Measurements from ENCODE around the gene METAP2. TPM values are rescaled to one million over a fixed set of nuclear protein-coding genes. Genes with fewer than 3 reads are reported as not detected.

Gene METAP2
- 87.6 and 110 TPM in 2 replicates for total RNA-seq

DNA sequence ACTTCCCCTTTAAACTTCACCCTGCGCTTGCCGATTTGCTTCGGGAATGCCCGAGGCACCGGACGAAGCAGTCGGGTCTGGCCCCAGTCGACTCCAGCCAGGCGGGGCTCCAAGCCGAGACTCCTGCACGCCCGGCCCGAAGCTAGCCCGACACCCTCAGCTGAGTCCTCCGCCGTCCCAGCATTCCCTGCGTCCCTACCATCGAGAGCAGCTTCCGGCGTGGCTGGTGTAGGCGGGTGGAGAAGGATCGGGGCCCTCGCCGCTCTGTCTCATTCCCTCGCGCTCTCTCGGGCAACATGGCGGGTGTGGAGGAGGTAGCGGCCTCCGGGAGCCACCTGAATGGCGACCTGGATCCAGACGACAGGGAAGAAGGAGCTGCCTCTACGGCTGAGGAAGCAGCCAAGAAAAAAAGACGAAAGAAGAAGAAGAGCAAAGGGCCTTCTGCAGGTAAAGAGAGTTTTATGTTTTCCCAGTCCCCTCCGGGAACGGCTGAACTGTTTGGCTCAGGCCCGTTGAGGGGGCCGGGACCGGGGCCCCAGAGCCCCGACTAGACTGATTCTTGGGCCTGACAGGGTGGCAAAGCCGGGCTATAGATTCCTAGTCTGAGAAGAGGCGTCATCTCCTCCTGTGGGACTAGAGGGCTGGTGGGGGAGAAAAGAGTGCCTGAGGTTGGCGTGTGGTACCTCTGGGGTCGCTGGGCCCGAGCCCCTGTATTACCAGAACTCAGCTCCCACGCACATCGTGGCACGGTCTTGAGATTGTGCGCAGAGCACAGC lies at the start of gene METAP2:
Gene METAP2 (plus strand): TSS at position 269 of the 776 bp plus-strand sequence. CDS start 28 bp downstream, at position 297.

DNA sequence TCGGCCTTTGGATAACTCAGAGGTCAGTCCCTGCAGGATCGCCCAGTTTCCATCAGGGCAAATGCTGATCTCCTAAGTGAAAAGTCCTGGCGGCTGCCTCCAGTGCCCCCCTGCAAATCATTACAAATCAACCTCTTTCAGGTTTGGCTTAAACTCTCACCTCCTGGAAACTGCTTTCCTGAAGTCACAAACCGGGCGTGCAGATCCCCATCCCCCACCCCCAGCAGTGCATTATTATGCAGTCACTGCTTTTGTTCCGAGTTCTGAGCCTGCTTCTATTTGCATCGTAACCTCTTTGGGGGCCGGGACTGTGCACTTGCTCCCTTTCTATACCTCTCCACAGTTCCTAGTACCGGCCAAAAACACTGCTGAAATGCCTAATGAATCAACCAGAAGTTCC lies 77.4 kb downstream of the METAP2 start, which contains the start of gene USP44:
Gene USP44 (minus strand): TSS at position 172 of the 400 bp plus-strand sequence. CDS start 17,220 bp downstream, outside the sequence.

Other genes with a start within 250 kb of the METAP2 start
- gene USP44, start 77.3 kb downstream of the METAP2 start, total RNA-seq, result 10.0 and 11.8 TPM in 2 replicates